Measurements from ENCODE around the gene BRIP1.
A peak's percentile ranks its signal among the peaks of the same experiment; 100 is the strongest.
"Not testable (repeated sequence)": the region's sequence is repeated elsewhere in the genome, so short reads cannot be mapped to it uniquely, and the experiment has no call there.

The BRIP1 gene

DNA sequence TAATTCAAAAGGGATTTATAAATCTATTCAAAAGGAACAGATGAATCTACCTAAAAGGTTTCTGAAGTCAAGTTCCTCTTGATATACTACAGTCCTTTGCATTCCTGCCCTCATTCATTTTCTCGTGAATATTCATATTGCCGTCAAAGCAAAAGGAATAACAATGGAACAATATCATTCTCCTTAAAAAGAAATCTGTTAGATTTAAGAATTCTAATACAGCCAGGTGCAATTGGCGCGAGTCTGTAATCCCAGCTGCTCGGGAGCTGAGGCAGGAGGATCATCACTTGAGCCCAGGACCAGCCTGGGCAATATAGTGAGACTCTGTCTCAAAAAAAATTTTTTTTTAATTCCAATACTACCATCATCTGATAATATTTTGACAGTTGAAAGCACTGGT lies 130.3 kb downstream of the BRIP1 start:
- DNase-seq (ENCODE audit: insufficient read length) (no peak), FAIRE-seq (no peak)
- no peak for TF ChIP-seq POLR2AphosphoS5 (IDR thresholded peaks at IDR 0.05; ENCODE audit: low read depth, low read length)
- no peak for TF ChIP-seq TAF1 (IDR thresholded peaks at IDR 0.05; ENCODE audit: borderline replicate concordance, low read depth, low read length)
- no peak for TF ChIP-seq POLR2A (IDR thresholded peaks at IDR 0.05; ENCODE audit: low read depth, low read length)

DNA sequence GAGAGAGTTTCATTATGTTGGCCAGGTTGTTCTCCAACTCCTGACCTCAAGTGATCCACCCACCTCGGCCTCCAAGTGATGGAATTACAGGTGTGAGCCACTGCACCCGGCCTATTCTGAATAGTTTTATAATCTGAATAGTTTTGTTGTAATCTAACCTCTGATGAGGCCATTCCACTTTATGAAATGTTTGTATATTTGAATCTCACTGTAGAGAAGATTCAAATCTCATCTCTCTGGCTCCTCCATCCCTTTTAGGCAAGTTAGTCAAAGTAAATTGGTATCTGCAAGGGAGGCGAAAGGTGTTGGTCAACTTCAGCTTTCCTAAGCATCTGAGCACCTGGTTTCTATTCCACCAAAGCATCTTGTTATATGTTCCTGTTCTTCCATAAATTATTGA lies 131.2 kb downstream of the BRIP1 start:
- no peak for TF ChIP-seq POLR2AphosphoS5 (IDR thresholded peaks at IDR 0.05; ENCODE audit: low read depth, low read length)
- TF ChIP-seq POLR2A (IDR thresholded peaks at IDR 0.05; ENCODE audit: low read depth, low read length): no peak
- TF ChIP-seq TAF1 (IDR thresholded peaks at IDR 0.05; ENCODE audit: borderline replicate concordance, low read depth, low read length): no peak
- FAIRE-seq (no peak), DNase-seq (ENCODE audit: insufficient read length) (no peak)

DNA sequence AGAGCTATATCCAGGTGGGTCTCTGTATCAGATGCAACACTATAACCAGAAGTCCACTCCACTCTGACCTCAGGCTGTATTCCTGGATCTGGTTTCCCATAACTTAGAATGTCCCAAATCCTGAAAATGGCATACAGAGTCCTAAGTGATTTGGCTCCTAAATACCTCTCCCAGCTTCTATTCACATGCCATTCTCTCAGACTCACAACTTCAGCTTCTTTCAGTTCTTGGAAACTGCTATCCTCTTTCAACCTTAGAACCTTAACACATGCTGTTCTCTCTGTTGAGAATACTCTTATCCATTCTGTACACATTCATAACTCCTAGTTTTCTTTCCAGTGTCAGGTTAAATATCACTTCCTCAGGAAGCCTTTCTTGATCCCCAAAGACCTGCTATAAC lies 132.0 kb downstream of the BRIP1 start:
- FAIRE-seq (no peak), DNase-seq (ENCODE audit: insufficient read length) (no peak)
- no peak for TF ChIP-seq POLR2AphosphoS5 (IDR thresholded peaks at IDR 0.05; ENCODE audit: low read depth, low read length)
- TF ChIP-seq POLR2A (IDR thresholded peaks at IDR 0.05; ENCODE audit: low read depth, low read length): no peak
- no peak for TF ChIP-seq TAF1 (IDR thresholded peaks at IDR 0.05; ENCODE audit: borderline replicate concordance, low read depth, low read length)

DNA sequence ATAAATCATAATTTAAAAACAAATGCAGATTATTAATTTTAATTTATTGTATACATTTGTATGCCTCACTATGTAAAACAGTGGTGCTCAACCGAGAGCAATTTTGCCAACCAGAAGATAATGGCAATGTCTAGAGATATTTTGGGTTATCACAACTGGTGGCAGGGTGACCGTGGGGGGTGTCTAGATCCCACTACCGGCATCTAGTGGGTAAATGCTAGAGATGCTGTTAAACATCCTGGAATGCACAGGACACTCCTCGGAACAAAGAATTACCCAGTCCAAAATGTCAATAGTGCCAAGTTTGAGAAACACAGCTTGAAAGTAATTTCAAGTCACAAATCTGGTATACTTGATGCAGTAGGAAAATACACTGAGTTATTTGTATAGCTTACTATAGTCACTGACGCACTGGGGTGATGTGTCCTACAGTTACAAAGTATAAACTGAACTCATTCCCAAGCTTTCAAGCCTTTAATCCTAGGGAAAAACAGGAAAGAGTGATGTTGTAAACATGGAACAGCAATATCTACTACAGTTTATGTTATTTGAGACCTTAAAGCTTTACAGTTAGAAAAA lies 133.5 kb downstream of the BRIP1 start:
- no peak for DNase-seq (ENCODE audit: insufficient read length)
- peak; percentile 36 for FAIRE-seq
- no peak for TF ChIP-seq POLR2A (IDR thresholded peaks at IDR 0.05; ENCODE audit: low read depth, low read length)
- TF ChIP-seq TAF1 (IDR thresholded peaks at IDR 0.05; ENCODE audit: borderline replicate concordance, low read depth, low read length): no peak
- no peak for TF ChIP-seq POLR2AphosphoS5 (IDR thresholded peaks at IDR 0.05; ENCODE audit: low read depth, low read length)

DNA sequence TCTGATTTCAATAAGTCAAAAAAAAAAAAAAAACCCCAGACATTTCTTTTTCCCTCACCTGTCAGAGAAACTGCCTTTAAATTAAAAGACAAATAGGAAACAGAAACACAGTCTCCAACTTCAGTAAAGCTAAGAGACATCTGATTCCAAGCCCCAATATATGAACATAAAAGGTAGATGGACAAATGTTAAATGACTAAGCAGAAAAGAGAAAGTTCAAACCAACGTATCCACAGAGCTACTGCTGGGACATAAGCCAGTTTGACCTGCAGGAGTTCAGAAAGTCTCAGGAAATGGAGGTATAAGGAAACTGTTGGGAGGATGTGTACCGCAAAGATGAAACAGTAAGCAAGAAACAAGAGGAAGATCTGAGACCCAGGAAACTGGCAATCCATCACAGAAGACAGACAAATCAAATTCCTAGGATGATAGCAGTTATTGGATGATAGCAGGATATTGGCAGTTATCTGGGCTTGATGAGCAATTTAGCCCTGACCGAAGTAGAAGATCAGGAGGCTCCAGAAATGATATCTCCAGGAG lies 135.0 kb downstream of the BRIP1 start:
- FAIRE-seq: no peak
- DNase-seq (ENCODE audit: insufficient read length): no peak

DNA sequence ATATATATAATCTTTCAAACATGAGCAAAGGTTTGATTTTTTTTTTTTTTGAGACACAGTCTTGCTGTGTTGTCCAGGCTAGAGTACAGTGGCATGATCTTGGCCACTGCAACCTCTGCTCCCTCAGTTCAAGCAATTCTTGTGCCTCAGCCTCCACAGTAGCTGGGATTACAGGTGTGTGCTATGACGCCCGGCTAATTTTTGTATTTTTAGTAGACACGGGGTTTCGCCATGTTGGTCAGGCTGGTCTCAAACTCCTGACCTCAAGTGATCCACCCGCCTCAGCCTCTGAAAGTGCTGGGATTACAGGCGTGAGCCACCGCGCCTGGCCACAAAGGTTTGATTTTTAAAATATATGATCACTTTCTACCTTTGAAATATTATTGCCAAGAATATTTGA lies 135.5 kb downstream of the BRIP1 start:
- DNase-seq (ENCODE audit: insufficient read length); FAIRE-seq: not testable (repeated sequence)

More for the DNA sequence above, 135.0 kb downstream of the BRIP1 start:
- TF ChIP-seq TAF1 (IDR thresholded peaks at IDR 0.05; ENCODE audit: borderline replicate concordance, low read depth, low read length): no peak
- TF ChIP-seq POLR2A (IDR thresholded peaks at IDR 0.05; ENCODE audit: low read depth, low read length): no peak
- no peak for TF ChIP-seq POLR2AphosphoS5 (IDR thresholded peaks at IDR 0.05; ENCODE audit: low read depth, low read length)

DNA sequence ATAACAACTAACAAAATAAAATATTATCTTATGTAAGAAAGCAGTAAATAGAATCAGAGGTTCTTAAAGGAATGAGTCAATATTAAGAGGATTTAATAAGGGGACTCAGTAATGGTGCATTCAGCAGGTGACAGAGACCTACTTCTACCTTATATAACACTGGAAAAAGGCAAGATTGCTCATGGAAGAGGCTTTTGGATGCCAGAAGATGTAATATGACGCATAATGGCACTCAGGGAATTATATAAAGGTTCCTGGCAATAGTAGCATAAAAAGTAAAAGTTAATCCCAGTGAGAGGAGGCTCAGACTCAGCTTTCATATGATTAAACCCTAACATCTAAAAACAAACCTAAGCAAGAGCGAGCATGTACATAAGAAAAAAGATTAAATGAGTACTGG lies 136.4 kb downstream of the BRIP1 start:
- TF ChIP-seq TAF1 (IDR thresholded peaks at IDR 0.05; ENCODE audit: borderline replicate concordance, low read depth, low read length): no peak
- TF ChIP-seq POLR2AphosphoS5 (IDR thresholded peaks at IDR 0.05; ENCODE audit: low read depth, low read length): no peak
- no peak for TF ChIP-seq POLR2A (IDR thresholded peaks at IDR 0.05; ENCODE audit: low read depth, low read length)
- DNase-seq (ENCODE audit: insufficient read length) (no peak), FAIRE-seq (no peak)

DNA sequence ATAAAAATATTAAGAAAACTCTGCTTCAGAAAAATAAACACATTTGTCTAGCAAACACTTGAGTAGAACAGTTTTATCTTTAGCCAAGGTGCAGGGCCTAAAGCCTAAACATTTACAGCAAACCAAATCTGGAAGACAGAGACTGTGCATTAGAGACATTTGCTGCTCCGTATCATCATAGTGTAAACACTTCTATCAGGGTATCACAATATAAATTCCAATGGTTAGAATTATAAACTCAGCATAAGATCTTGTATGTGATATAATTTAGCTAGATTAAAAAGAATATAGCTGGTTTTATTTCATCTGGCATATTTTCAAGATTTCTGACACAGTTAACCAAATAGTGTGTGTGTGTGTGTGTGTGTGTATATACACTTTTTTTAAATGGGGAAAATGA lies 138.6 kb downstream of the BRIP1 start:
- DNase-seq (ENCODE audit: insufficient read length): no peak

DNA sequence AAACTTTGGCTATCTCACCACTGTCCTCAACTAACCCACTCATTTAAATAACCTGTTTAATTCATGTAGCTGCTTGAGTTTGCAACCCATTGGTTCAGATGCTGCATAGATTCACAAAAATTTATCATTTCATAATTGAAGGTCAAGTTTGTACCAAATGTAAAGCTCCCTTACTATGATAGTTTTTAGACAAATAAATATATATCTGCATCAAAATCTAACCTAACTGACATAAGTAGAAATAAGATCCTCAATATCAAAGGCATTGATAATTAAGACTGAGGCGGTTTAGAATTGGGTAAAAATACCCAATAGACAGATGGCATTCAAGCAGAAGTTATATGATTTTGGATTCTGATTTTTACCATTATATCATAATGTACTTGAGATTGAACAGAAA lies 139.4 kb downstream of the BRIP1 start:
- DNase-seq (ENCODE audit: insufficient read length): no peak
- TF ChIP-seq POLR2A (IDR thresholded peaks at IDR 0.05; ENCODE audit: low read depth, low read length) (no peak), POLR2AphosphoS5 (IDR thresholded peaks at IDR 0.05; ENCODE audit: low read depth, low read length) (no peak), TAF1 (IDR thresholded peaks at IDR 0.05; ENCODE audit: borderline replicate concordance, low read depth, low read length) (no peak)
- FAIRE-seq: no peak

More for the DNA sequence above, 138.6 kb downstream of the BRIP1 start:
- TF ChIP-seq TAF1 (IDR thresholded peaks at IDR 0.05; ENCODE audit: borderline replicate concordance, low read depth, low read length): no peak
- TF ChIP-seq POLR2AphosphoS5 (IDR thresholded peaks at IDR 0.05; ENCODE audit: low read depth, low read length): no peak
- TF ChIP-seq POLR2A (IDR thresholded peaks at IDR 0.05; ENCODE audit: low read depth, low read length): no peak
- no peak for FAIRE-seq

DNA sequence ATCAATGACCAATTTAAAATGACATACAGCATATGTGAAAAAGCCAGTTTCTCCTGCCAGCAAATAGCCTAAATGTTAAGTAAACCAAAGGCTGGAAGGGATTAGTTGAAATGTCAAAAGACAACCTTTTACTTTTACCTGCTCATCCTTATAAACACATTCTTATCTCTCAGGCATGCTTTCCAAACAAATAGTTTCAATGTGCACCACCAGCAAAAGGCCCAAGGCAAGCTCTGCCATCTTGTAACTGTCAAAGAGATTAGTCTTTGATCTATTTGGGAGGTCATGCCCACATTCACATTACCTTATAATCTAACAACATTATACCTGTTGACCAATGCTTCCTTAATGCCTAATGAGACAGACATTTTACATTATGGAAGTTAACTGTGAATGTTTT lies 140.1 kb downstream of the BRIP1 start:
- TF ChIP-seq TAF1 (IDR thresholded peaks at IDR 0.05; ENCODE audit: borderline replicate concordance, low read depth, low read length) (no peak), POLR2AphosphoS5 (IDR thresholded peaks at IDR 0.05; ENCODE audit: low read depth, low read length) (no peak), POLR2A (IDR thresholded peaks at IDR 0.05; ENCODE audit: low read depth, low read length) (no peak)
- no peak for DNase-seq (ENCODE audit: insufficient read length)
- FAIRE-seq: peak; percentile 5

DNA sequence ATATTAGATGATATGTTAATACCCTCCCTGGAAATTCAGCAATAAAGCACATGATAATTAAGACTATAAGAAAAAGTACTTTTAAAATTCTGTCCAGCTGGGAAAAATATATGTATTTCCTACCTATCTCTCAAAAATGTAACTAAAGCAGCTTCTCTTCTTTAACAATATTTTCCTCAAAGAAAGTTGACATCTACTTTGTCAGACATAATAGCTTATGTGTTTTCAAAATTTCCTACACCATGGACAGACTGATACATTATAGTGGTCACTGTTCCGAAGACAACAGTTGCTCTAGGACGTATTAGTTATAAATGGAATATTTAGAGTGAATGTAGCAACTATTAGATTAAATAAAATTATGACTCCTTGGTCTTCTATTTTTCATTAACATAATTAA lies 140.9 kb downstream of the BRIP1 start:
- TF ChIP-seq POLR2A (IDR thresholded peaks at IDR 0.05; ENCODE audit: low read depth, low read length) (no peak), POLR2AphosphoS5 (IDR thresholded peaks at IDR 0.05; ENCODE audit: low read depth, low read length) (no peak), TAF1 (IDR thresholded peaks at IDR 0.05; ENCODE audit: borderline replicate concordance, low read depth, low read length) (no peak)
- FAIRE-seq (no peak), DNase-seq (ENCODE audit: insufficient read length) (no peak)

DNA sequence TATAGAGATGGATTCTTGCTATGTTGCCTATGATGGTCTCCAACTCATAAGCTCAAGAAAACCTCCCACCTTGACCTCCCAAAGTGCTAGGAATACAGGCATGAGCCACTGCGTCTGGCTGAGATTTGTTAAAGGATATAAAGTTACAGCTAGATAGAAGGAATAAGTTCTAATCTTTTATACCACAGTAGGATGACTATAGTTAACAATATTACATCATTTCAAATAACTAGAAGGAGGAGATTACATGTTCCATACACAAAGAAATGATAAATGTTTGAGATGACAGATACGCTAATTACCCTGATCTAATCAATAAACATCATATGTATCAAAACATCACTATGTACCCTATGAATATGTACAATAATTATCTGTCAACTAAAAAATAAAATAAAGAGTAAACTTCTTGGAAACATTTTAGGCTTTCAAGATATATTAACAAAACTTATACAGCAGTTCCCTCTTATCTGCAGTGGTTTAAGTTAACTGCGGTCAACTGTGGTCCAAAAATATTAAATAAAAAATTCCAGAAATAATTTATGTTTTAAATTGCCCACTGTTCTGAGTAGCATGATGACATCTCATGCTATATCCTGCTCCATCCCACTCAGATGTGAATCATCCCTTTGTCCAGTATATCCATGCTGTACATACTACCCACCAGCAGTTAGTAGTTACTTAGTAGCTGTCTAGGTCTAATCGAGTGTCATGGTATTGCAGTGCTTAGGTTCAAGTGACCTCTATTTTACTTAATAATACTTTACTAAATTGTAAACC lies 143.1 kb downstream of the BRIP1 start:
- DNase-seq (ENCODE audit: insufficient read length): no peak
- FAIRE-seq: no peak
- TF ChIP-seq POLR2AphosphoS5 (IDR thresholded peaks at IDR 0.05; ENCODE audit: low read depth, low read length) (no peak), POLR2A (IDR thresholded peaks at IDR 0.05; ENCODE audit: low read depth, low read length) (no peak), TAF1 (IDR thresholded peaks at IDR 0.05; ENCODE audit: borderline replicate concordance, low read depth, low read length) (no peak)

DNA sequence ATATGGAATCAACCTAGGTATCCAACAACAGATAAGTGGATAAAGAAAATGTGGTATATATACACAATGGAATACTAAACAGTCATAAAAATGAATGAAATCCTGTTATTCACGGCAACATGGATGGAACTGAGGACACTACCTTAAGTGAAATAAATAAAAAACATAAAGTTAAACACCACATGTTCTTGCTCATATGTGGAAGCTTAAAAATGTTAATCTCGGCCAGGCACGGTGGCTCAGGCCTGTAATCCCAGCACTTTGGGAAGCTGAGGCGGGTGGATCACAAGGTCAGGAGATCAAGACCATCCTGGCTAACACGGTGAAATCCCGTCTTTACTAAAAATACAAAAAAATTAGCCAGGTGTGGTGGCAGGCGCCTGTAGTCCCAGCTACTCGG lies 144.1 kb downstream of the BRIP1 start:
- DNase-seq (ENCODE audit: insufficient read length); FAIRE-seq: not testable (repeated sequence)
